HEK293 (cell line): Measurements from ENCODE around the gene PPP1R10.

ENCODE experiments used
- KLF10 ChIP-seq: fragments of 450-650 bp; IDR thresholded peaks from 2 replicates; pipeline ENCODE4 v1.5.1; 2018; ENCODE audit warnings: missing biosample characterization, mild to moderate bottlenecking, missing genetic modification characterization
- MZF1 ChIP-seq: fragments of 450-650 bp; formaldehyde crosslinking; IDR thresholded peaks from 2 replicates; pipeline ENCODE4 v1.5.1; 2017; ENCODE audit warnings: missing biosample characterization, missing genetic modification characterization, borderline replicate concordance
- PATZ1 ChIP-seq: fragments of 450-650 bp; formaldehyde crosslinking; IDR thresholded peaks from 2 replicates; pipeline ENCODE4 v1.5.1; 2016; ENCODE audit warnings: missing biosample characterization, missing genetic modification characterization
- PRDM10 ChIP-seq: fragments of 450-650 bp; formaldehyde crosslinking; IDR thresholded peaks from 2 replicates; pipeline ENCODE4 v1.5.1; 2016; ENCODE audit warnings: missing biosample characterization, missing genetic modification characterization
- SP3 ChIP-seq: fragments of 450-650 bp; formaldehyde crosslinking; IDR thresholded peaks from 2 replicates; pipeline ENCODE4 v1.5.1; 2016; ENCODE audit warnings: missing biosample characterization, missing genetic modification characterization
- YY1 ChIP-seq: fragments of 450-650 bp; formaldehyde crosslinking; IDR thresholded peaks from 2 replicates; pipeline ENCODE4 v1.5.1; 2018; ENCODE audit warnings: missing biosample characterization, missing genetic modification characterization
- ZBTB17 ChIP-seq: fragments of 450-650 bp; formaldehyde crosslinking; IDR thresholded peaks from 2 replicates; pipeline ENCODE4 v1.5.1; 2016; ENCODE audit warnings: missing biosample characterization, missing genetic modification characterization
- ZBTB20 ChIP-seq: fragments of 450-650 bp; formaldehyde crosslinking; IDR thresholded peaks from 2 replicates; pipeline ENCODE4 v1.5.1; 2016; ENCODE audit warnings: missing biosample characterization, missing genetic modification characterization
- ZFP37 ChIP-seq: fragments of 450-650 bp; formaldehyde crosslinking; IDR thresholded peaks from 2 replicates; pipeline ENCODE4 v1.5.1; 2016; ENCODE audit warnings: missing biosample characterization, missing genetic modification characterization
- ZNF155 ChIP-seq: fragments of 450-650 bp; formaldehyde crosslinking; IDR thresholded peaks from 2 replicates; pipeline ENCODE4 v1.5.1; 2016; ENCODE audit warnings: missing biosample characterization, missing genetic modification characterization
- ZNF248 ChIP-seq: fragments of 450-650 bp; formaldehyde crosslinking; IDR thresholded peaks from 2 replicates; pipeline ENCODE4 v1.5.1; 2017; ENCODE audit warnings: missing biosample characterization, missing genetic modification characterization
- ZNF266 ChIP-seq: fragments of 450-650 bp; formaldehyde crosslinking; IDR thresholded peaks from 2 replicates; pipeline ENCODE4 v1.5.1; 2016; ENCODE audit warnings: missing biosample characterization, missing genetic modification characterization, low read depth
- ZNF324 ChIP-seq: fragments of 450-650 bp; formaldehyde crosslinking; IDR thresholded peaks from 2 replicates; pipeline ENCODE4 v1.5.1; 2016; ENCODE audit warnings: missing biosample characterization, missing genetic modification characterization
- ZNF335 ChIP-seq: fragments of 450-650 bp; formaldehyde crosslinking; conservative IDR thresholded peaks from 2 replicates; pipeline ENCODE4 v1.5.1; 2016; ENCODE audit warnings: missing biosample characterization, missing genetic modification characterization
- ZNF391 ChIP-seq: fragments of 450-650 bp; formaldehyde crosslinking; IDR thresholded peaks from 2 replicates; pipeline ENCODE4 v1.5.1; 2016; ENCODE audit warnings: low read depth, missing biosample characterization, missing genetic modification characterization, borderline replicate concordance
- ZNF555 ChIP-seq: fragments of 450-650 bp; formaldehyde crosslinking; conservative IDR thresholded peaks from 2 replicates; pipeline ENCODE4 v1.5.1; 2017; ENCODE audit warnings: missing biosample characterization, mild to moderate bottlenecking, missing genetic modification characterization, inconsistent platforms
- ZNF670 ChIP-seq: fragments of 450-650 bp; formaldehyde crosslinking; IDR thresholded peaks from 2 replicates; pipeline ENCODE4 v1.5.1; 2016; ENCODE audit warnings: missing biosample characterization, missing genetic modification characterization, low read depth
- ZNF701 ChIP-seq: fragments of 450-650 bp; formaldehyde crosslinking; IDR thresholded peaks from 2 replicates; pipeline ENCODE4 v1.5.1; 2016; ENCODE audit warnings: missing biosample characterization, missing genetic modification characterization
- ZNF707 ChIP-seq: fragments of 450-650 bp; formaldehyde crosslinking; IDR thresholded peaks from 2 replicates; pipeline ENCODE4 v1.5.1; 2016; ENCODE audit warnings: missing biosample characterization, missing genetic modification characterization
- ZNF776 ChIP-seq: fragments of 450-650 bp; formaldehyde crosslinking; IDR thresholded peaks from 2 replicates; pipeline ENCODE4 v1.5.0; 2017; ENCODE audit warnings: missing biosample characterization, missing genetic modification characterization, borderline replicate concordance
- ZNF792 ChIP-seq: fragments of 450-650 bp; formaldehyde crosslinking; IDR thresholded peaks from 2 replicates; pipeline ENCODE4 v1.5.1; 2016; ENCODE audit warnings: missing biosample characterization, missing genetic modification characterization
- ZSCAN16 ChIP-seq: fragments of 450-650 bp; formaldehyde crosslinking; IDR thresholded peaks from 2 replicates; pipeline ENCODE4 v1.5.1; 2016; ENCODE audit warnings: missing biosample characterization, missing genetic modification characterization
- ZXDB ChIP-seq: fragments of 450-650 bp; formaldehyde crosslinking; IDR thresholded peaks from 2 replicates; pipeline ENCODE4 v1.5.1; 2016; ENCODE audit warnings: missing biosample characterization, missing genetic modification characterization
- TF ChIP-seq, protein P1 (sequence below): fragments of 450-650 bp; formaldehyde crosslinking; conservative IDR thresholded peaks from 2 replicates; pipeline ENCODE4 v1.5.1; 2016; ENCODE audit warnings: low read depth, missing biosample characterization, missing genetic modification characterization
- TF ChIP-seq, protein P2 (sequence below): fragments of 450-650 bp; formaldehyde crosslinking; IDR thresholded peaks from 2 replicates; pipeline ENCODE4 v1.5.1; 2016; ENCODE audit warnings: missing biosample characterization, missing genetic modification characterization, borderline replicate concordance

The PPP1R10 gene

GRCh38 chr6:30615219-30615957 is 1.7 kb downstream of the PPP1R10 start (continued):
- TF ChIP-seq ZFP37 (tag by site-specific recombination): no peak; the same call in none of the 2 replicates
- TF ChIP-seq ZBTB17 (tag by site-specific recombination): no peak
- TF ChIP-seq, protein P1, sequence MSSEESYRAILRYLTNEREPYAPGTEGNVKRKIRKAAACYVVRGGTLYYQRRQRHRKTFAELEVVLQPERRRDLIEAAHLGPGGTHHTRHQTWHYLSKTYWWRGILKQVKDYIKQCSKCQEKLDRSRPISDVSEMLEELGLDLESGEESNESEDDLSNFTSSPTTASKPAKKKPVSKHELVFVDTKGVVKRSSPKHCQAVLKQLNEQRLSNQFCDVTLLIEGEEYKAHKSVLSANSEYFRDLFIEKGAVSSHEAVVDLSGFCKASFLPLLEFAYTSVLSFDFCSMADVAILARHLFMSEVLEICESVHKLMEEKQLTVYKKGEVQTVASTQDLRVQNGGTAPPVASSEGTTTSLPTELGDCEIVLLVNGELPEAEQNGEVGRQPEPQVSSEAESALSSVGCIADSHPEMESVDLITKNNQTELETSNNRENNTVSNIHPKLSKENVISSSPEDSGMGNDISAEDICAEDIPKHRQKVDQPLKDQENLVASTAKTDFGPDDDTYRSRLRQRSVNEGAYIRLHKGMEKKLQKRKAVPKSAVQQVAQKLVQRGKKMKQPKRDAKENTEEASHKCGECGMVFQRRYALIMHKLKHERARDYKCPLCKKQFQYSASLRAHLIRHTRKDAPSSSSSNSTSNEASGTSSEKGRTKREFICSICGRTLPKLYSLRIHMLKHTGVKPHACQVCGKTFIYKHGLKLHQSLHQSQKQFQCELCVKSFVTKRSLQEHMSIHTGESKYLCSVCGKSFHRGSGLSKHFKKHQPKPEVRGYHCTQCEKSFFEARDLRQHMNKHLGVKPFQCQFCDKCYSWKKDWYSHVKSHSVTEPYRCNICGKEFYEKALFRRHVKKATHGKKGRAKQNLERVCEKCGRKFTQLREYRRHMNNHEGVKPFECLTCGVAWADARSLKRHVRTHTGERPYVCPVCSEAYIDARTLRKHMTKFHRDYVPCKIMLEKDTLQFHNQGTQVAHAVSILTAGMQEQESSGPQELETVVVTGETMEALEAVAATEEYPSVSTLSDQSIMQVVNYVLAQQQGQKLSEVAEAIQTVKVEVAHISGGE (tag by site-specific recombination): no peak
- TF ChIP-seq ZNF792 (tag by site-specific recombination): no peak
- peak; percentile 40 for TF ChIP-seq ZNF324 (tag by site-specific recombination)
- TF ChIP-seq ZNF555: no peak
- peak; percentile 59; the same call in 1 of the 2 replicates for TF ChIP-seq SP3 (tag by site-specific recombination)
- no peak; the same call in none of the 2 replicates for TF ChIP-seq ZXDB
- no peak for TF ChIP-seq ZNF155
- no peak for TF ChIP-seq ZSCAN16 (tag by site-specific recombination)
- no peak for TF ChIP-seq MZF1 (tag by site-specific recombination)
- TF ChIP-seq ZNF266: no peak
- TF ChIP-seq, protein P2, sequence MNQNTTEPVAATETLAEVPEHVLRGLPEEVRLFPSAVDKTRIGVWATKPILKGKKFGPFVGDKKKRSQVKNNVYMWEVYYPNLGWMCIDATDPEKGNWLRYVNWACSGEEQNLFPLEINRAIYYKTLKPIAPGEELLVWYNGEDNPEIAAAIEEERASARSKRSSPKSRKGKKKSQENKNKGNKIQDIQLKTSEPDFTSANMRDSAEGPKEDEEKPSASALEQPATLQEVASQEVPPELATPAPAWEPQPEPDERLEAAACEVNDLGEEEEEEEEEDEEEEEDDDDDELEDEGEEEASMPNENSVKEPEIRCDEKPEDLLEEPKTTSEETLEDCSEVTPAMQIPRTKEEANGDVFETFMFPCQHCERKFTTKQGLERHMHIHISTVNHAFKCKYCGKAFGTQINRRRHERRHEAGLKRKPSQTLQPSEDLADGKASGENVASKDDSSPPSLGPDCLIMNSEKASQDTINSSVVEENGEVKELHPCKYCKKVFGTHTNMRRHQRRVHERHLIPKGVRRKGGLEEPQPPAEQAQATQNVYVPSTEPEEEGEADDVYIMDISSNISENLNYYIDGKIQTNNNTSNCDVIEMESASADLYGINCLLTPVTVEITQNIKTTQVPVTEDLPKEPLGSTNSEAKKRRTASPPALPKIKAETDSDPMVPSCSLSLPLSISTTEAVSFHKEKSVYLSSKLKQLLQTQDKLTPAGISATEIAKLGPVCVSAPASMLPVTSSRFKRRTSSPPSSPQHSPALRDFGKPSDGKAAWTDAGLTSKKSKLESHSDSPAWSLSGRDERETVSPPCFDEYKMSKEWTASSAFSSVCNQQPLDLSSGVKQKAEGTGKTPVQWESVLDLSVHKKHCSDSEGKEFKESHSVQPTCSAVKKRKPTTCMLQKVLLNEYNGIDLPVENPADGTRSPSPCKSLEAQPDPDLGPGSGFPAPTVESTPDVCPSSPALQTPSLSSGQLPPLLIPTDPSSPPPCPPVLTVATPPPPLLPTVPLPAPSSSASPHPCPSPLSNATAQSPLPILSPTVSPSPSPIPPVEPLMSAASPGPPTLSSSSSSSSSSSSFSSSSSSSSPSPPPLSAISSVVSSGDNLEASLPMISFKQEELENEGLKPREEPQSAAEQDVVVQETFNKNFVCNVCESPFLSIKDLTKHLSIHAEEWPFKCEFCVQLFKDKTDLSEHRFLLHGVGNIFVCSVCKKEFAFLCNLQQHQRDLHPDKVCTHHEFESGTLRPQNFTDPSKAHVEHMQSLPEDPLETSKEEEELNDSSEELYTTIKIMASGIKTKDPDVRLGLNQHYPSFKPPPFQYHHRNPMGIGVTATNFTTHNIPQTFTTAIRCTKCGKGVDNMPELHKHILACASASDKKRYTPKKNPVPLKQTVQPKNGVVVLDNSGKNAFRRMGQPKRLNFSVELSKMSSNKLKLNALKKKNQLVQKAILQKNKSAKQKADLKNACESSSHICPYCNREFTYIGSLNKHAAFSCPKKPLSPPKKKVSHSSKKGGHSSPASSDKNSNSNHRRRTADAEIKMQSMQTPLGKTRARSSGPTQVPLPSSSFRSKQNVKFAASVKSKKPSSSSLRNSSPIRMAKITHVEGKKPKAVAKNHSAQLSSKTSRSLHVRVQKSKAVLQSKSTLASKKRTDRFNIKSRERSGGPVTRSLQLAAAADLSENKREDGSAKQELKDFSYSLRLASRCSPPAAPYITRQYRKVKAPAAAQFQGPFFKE (tag by site-specific recombination): no peak
- peak; percentile 95 for TF ChIP-seq ZNF335 (tag by site-specific recombination)
- TF ChIP-seq PATZ1: peak; percentile 93
- peak; percentile 18; the same call in 1 of the 2 replicates for TF ChIP-seq ZBTB20 (tag by site-specific recombination)
- TF ChIP-seq KLF10: peak; percentile 62; the same call in 1 of the 2 replicates
- TF ChIP-seq ZNF248 (tag by site-specific recombination): no peak
- TF ChIP-seq YY1 (tag by site-specific recombination): no peak; the same call in 1 of the 2 replicates
- TF ChIP-seq ZNF776 (tag by site-specific recombination): no peak
- TF ChIP-seq ZNF707 (tag by site-specific recombination): no peak
- TF ChIP-seq ZNF391: peak; percentile 16; the same call in 1 of the 2 replicates
- TF ChIP-seq PRDM10 (tag by site-specific recombination): peak; percentile 93
- no peak for TF ChIP-seq ZNF670 (tag by site-specific recombination)
- TF ChIP-seq ZNF701 (tag by site-specific recombination): no peak
